Measurements from ENCODE around the gene FBXL7. TPM values are rescaled to one million over a fixed set of nuclear protein-coding genes. Genes with fewer than 3 reads are reported as not detected.

The FBXL7 gene
- total and polyA plus RNA-seq, 2 experiments from 2014 or later: 4.5 to 15.2 TPM

DNA sequence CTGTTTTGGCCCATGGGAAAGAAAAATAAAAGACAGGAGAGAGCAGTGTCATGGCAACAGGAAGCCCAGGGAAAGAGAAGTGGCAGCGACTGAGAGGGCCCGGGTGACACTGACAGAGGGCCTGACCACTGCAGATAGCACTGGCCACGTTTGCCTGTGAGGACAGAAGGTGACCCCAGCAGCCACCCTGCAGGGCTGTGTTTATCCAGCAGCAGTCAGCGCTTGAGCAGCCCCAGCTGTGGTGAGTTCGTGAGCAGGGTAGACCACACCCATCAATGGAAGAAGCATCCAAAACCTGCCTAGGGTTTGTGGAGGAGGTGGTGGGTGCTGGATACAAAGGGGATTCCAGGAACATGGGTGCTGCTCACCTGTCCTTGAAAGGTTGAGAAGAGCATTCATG is 457.1 kb downstream of the FBXL7 start (continued):
- TF ChIP-seq, protein P1, sequence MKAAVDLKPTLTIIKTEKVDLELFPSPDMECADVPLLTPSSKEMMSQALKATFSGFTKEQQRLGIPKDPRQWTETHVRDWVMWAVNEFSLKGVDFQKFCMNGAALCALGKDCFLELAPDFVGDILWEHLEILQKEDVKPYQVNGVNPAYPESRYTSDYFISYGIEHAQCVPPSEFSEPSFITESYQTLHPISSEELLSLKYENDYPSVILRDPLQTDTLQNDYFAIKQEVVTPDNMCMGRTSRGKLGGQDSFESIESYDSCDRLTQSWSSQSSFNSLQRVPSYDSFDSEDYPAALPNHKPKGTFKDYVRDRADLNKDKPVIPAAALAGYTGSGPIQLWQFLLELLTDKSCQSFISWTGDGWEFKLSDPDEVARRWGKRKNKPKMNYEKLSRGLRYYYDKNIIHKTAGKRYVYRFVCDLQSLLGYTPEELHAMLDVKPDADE (IDR thresholded peaks at IDR 0.05): no peak

DNA sequence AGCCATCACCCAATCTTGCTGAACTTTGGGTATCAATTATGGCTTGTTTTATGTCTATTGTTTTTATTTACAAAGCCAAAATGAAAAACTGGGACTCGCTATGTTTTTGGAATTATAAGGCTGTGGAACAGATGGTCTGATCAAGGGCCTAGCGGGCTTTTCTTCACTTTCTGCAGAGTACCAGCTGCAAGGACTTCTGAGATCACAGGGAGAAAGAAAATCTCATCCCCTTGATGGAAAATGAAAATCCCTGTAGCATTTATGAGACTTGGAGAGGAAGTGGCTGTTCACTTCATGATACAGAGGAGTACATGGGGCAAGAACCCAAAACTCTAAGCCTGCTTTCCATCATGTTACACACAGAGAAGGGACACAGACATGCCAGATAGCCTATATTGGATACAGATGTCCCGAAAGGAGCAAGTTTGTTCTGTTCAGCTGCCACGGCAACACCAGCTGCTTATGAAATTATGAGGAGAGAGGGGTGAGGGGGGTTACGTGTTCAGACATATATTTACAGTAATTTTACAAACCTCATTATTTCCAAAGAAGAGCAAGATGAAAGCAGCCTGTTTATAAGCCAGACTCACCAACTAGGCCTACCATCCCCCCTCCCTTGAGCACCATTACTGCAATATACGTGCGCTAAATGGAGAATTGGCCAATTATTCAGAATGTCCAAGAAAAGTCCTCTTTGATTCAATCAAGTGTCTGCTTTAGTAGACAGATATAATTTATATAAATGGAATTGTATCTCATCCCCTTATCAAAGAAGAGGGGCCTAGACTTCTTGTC is 459.6 kb downstream of the FBXL7 start:
- ATAC-seq: no peak
- H4K20me1 ChIP-seq (replicated peaks; ENCODE audit: insufficient read depth): no peaks in the 10 kb centered on the region
- H3K4me3 ChIP-seq: no peak overlapping the region
- Mint-ChIP-seq H3K27ac (no peak overlapping the region), H3K4me3 (no peak overlapping the region), H3K9me3 (no peaks in the 10 kb centered on the region), H3K36me3 (ENCODE audit: low read depth) (no peaks in the 10 kb centered on the region), H3K27me3 (ENCODE audit: insufficient read depth, low read depth, poor library complexity) (peaks cover 2% of the 10 kb centered on the region), H3K4me1 (no peaks in the 10 kb centered on the region)
- DNase-seq (ENCODE audit: low spot score): no peak
- no peak overlapping the region for H3K27ac ChIP-seq (ENCODE audit: low read depth)
- no peaks in the 10 kb centered on the region for H3K36me3 ChIP-seq (ENCODE audit: insufficient read depth)
- no peak for TF ChIP-seq EZH2 (IDR thresholded peaks at IDR 0.05; ENCODE audit: low read depth, unreplicated experiment)
- TF ChIP-seq, protein P2, sequence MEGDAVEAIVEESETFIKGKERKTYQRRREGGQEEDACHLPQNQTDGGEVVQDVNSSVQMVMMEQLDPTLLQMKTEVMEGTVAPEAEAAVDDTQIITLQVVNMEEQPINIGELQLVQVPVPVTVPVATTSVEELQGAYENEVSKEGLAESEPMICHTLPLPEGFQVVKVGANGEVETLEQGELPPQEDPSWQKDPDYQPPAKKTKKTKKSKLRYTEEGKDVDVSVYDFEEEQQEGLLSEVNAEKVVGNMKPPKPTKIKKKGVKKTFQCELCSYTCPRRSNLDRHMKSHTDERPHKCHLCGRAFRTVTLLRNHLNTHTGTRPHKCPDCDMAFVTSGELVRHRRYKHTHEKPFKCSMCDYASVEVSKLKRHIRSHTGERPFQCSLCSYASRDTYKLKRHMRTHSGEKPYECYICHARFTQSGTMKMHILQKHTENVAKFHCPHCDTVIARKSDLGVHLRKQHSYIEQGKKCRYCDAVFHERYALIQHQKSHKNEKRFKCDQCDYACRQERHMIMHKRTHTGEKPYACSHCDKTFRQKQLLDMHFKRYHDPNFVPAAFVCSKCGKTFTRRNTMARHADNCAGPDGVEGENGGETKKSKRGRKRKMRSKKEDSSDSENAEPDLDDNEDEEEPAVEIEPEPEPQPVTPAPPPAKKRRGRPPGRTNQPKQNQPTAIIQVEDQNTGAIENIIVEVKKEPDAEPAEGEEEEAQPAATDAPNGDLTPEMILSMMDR (conservative IDR thresholded peaks at IDR 0.05; ENCODE audit: low read depth in 2 of 2): no peak
- TF ChIP-seq, protein P3, sequence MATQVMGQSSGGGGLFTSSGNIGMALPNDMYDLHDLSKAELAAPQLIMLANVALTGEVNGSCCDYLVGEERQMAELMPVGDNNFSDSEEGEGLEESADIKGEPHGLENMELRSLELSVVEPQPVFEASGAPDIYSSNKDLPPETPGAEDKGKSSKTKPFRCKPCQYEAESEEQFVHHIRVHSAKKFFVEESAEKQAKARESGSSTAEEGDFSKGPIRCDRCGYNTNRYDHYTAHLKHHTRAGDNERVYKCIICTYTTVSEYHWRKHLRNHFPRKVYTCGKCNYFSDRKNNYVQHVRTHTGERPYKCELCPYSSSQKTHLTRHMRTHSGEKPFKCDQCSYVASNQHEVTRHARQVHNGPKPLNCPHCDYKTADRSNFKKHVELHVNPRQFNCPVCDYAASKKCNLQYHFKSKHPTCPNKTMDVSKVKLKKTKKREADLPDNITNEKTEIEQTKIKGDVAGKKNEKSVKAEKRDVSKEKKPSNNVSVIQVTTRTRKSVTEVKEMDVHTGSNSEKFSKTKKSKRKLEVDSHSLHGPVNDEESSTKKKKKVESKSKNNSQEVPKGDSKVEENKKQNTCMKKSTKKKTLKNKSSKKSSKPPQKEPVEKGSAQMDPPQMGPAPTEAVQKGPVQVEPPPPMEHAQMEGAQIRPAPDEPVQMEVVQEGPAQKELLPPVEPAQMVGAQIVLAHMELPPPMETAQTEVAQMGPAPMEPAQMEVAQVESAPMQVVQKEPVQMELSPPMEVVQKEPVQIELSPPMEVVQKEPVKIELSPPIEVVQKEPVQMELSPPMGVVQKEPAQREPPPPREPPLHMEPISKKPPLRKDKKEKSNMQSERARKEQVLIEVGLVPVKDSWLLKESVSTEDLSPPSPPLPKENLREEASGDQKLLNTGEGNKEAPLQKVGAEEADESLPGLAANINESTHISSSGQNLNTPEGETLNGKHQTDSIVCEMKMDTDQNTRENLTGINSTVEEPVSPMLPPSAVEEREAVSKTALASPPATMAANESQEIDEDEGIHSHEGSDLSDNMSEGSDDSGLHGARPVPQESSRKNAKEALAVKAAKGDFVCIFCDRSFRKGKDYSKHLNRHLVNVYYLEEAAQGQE (IDR thresholded peaks at IDR 0.05; ENCODE audit: unreplicated experiment): no peak
- TF ChIP-seq EZH2phosphoT487 (IDR thresholded peaks at IDR 0.05; ENCODE audit: unreplicated experiment): no peak
- no peak for TF ChIP-seq POLR2AphosphoS5 (IDR thresholded peaks at IDR 0.05; ENCODE audit: low read depth)
- no peak for TF ChIP-seq ZNF114 (CRISPR knock-in tag; IDR thresholded peaks at IDR 0.05)
- TF ChIP-seq CREB1 (CRISPR knock-in tag; IDR thresholded peaks at IDR 0.05; ENCODE audit: low read depth): no peak
- TF ChIP-seq, protein P1 (IDR thresholded peaks at IDR 0.05): no peak
- TF ChIP-seq ZNF331 (CRISPR knock-in tag; IDR thresholded peaks at IDR 0.05; ENCODE audit: low read depth): no peak
- no peak for TF ChIP-seq NANOG (IDR thresholded peaks at IDR 0.05; ENCODE audit: borderline replicate concordance)
- no peak for TF ChIP-seq STAT1 (IDR thresholded peaks at IDR 0.05; ENCODE audit: unreplicated experiment)
- no peak for TF ChIP-seq JUNB (IDR thresholded peaks at IDR 0.05; ENCODE audit: unreplicated experiment)
- no peaks in the 10 kb centered on the region for H3F3A ChIP-seq (replicated peaks; ENCODE audit: low read depth)
- no peaks in the 10 kb centered on the region for H3K4me1 ChIP-seq (ENCODE audit: insufficient read depth)
- no peak overlapping the region for H2AFZ ChIP-seq
- H3K4me2 ChIP-seq: no peak overlapping the region
- H3K27me3 ChIP-seq (ENCODE audit: insufficient read depth): no peaks in the 10 kb centered on the region
- H3K79me2 ChIP-seq (replicated peaks; ENCODE audit: insufficient read depth): no peaks in the 10 kb centered on the region
- no peaks in the 10 kb centered on the region for H3K9me2 ChIP-seq (ENCODE audit: insufficient read depth)
